Muscle of back (tissue), 11 donors: ENCODE data around the gene SMTN. TPM values are rescaled to one million over a fixed set of nuclear protein-coding genes. Genes with fewer than 3 reads are reported as not detected.
"Not testable (repeated sequence)": the region's sequence is repeated elsewhere in the genome, so short reads cannot be mapped to it uniquely, and the experiment has no call there.

ENCODE experiments used
- DNase-seq, 3 donors: peaks; one replicate each; pipeline versions ENCODE4 v3.0.0 to v3.0.0-alpha.2; 2013
- polyA plus RNA-seq, 10 donors: library from polyadenylated mRNA; unstranded; fragments of 120-200 nt; gene quantifications; one replicate each; pipeline ENCODE4 v1.2.1, GENCODE V29; 2013; ENCODE audit not compliant: insufficient read length in 10 of 10

SMTN gene
- polyA plus RNA-seq, 10 donors = 98.8 to 216 (median 189) TPM

- no peak for DNase-seq
These were observed 7.3 kb downstream of the SMTN start for GRCh38 chr22:31088233-31088986.

- DNase-seq = peak in 1 of 3 donors; percentile 47
These were observed 8.3 kb downstream of the SMTN start for GRCh38 chr22:31089160-31090100.

GRCh38 chr22:31090217-31091085, 9.3 kb downstream of the SMTN start:
- DNase-seq = no peak

GRCh38 chr22:31091106-31091975, 10.2 kb downstream of the SMTN start:
- peak in 1 of 3 donors; percentile 14 for DNase-seq

- no peak for DNase-seq
These were observed 11.0 kb downstream of the SMTN start for GRCh38 chr22:31092161-31092560.

GRCh38 chr22:31093086-31093850, 12.2 kb downstream of the SMTN start:
- peak in 2 of 3 donors; percentile 59 to 74 for DNase-seq

- peak in 2 of 3 donors; percentile 57 to 66 for DNase-seq
These were observed 13.0 kb downstream of the SMTN start for GRCh38 chr22:31094021-31094551.

GRCh38 chr22:31094741-31095140, 13.6 kb downstream of the SMTN start:
- no peak for DNase-seq

- no peak for DNase-seq
These were observed 14.6 kb downstream of the SMTN start for GRCh38 chr22:31095637-31096249.

- DNase-seq = no peak
These were observed 15.7 kb downstream of the SMTN start for GRCh38 chr22:31096657-31097279.

- DNase-seq = not testable (repeated sequence)
These were observed 16.4 kb downstream of the SMTN start for GRCh38 chr22:31097539-31097938.

GRCh38 chr22:31097941-31098631, 17.0 kb downstream of the SMTN start:
- peak in 1 of 3 donors; percentile 2 for DNase-seq

GRCh38 chr22:31098632-31099110, 17.6 kb downstream of the SMTN start:
- peak in 1 of 3 donors; percentile 13 for DNase-seq

GRCh38 chr22:31099386-31099785, 18.3 kb downstream of the SMTN start:
- DNase-seq = no peak

GRCh38 chr22:31099841-31100761, 19.0 kb downstream of the SMTN start:
- peak in 1 of 3 donors; percentile 2 for DNase-seq

- peak in 1 of 3 donors; percentile 1 for DNase-seq
These were observed 19.8 kb downstream of the SMTN start for GRCh38 chr22:31100762-31101525.
